NCI-H2196 treated with DMSO at 0.1 percent for 48 hours (cell line): ENCODE data around the gene ZNF441.
"Not testable (repeated sequence)": the region's sequence is repeated elsewhere in the genome, so short reads cannot be mapped to it uniquely, and the experiment has no call there.

Source experiments
- DNase-seq: peaks from one replicate; lab custom pipeline; 2025; ENCODE audit not compliant: unreplicated experiment; lab: John Stamatoyannopoulos, UW

The ZNF441 gene

GRCh38 chr19:11766597-11767591 lies at the start of gene ZNF441:
Gene ZNF441, plus strand, starts transcription at chr19:11767000. Its CDS starts 194 bp downstream, at chr19:11767194.
- DNase-seq = peak; percentile 83

GRCh38 chr19:11721681-11722080 lies 45.1 kb upstream of the ZNF441 start:
- DNase-seq = no peak

- no peak for DNase-seq
Measured at GRCh38 chr19:11722414-11722813, 44.4 kb upstream of the ZNF441 start.

GRCh38 chr19:11729586-11729985 lies 37.2 kb upstream of the ZNF441 start:
- DNase-seq = no peak

GRCh38 chr19:11735375-11735774 lies 31.4 kb upstream of the ZNF441 start:
- DNase-seq = no peak

GRCh38 chr19:11736696-11737095 lies 30.1 kb upstream of the ZNF441 start:
- DNase-seq = no peak

- DNase-seq = no peak
Measured at GRCh38 chr19:11737964-11738745, 28.6 kb upstream of the ZNF441 start.

- DNase-seq = peak; percentile 94
Measured at GRCh38 chr19:11738746-11739620, 27.8 kb upstream of the ZNF441 start, which contains the start of gene ZNF823. Gene ZNF823, minus strand, starts transcription at chr19:11738946. Its CDS starts 127 bp downstream, at chr19:11738819.

- DNase-seq = no peak
Measured at GRCh38 chr19:11745869-11746268, 20.9 kb upstream of the ZNF441 start.

GRCh38 chr19:11747277-11747676 lies 19.5 kb upstream of the ZNF441 start:
- no peak for DNase-seq

GRCh38 chr19:11749751-11750150 lies 17.0 kb upstream of the ZNF441 start:
- no peak for DNase-seq

- DNase-seq = no peak
Measured at GRCh38 chr19:11752244-11752736, 14.5 kb upstream of the ZNF441 start.

GRCh38 chr19:11754663-11755062 lies 12.1 kb upstream of the ZNF441 start:
- no peak for DNase-seq

- no peak for DNase-seq
Measured at GRCh38 chr19:11756965-11757364, 9.8 kb upstream of the ZNF441 start.

GRCh38 chr19:11759805-11760204 lies 7.0 kb upstream of the ZNF441 start:
- no peak for DNase-seq

- DNase-seq = no peak
Measured at GRCh38 chr19:11763117-11763516, 3.7 kb upstream of the ZNF441 start.

- no peak for DNase-seq
Measured at GRCh38 chr19:11763611-11764010, 3.2 kb upstream of the ZNF441 start.

- DNase-seq = no peak
Measured at GRCh38 chr19:11767633-11768133, 883 bp downstream of the ZNF441 start.

GRCh38 chr19:11769995-11770394 lies 3.2 kb downstream of the ZNF441 start:
- DNase-seq = no peak

- not testable (repeated sequence) for DNase-seq
Measured at GRCh38 chr19:11771520-11771919, 4.7 kb downstream of the ZNF441 start.
